K562 (cell line): ENCODE data around the gene SPHK1. TPM values are rescaled to one million over a fixed set of nuclear protein-coding genes. Genes with fewer than 3 reads are reported as not detected.
A peak's percentile ranks its signal among the peaks of the same experiment; 100 is the strongest.

ENCODE experiments used
- ARID3B ChIP-seq: fragments of 250-450 bp; sonication (Bioruptor Pico); IDR thresholded peaks from 2 replicates; pipeline ENCODE4 v1.4.0; 2020; ENCODE audit warnings: borderline replicate concordance
- BACH1 ChIP-seq: fragments of 200-800 bp; sonication (Bioruptor generic); IDR thresholded peaks from 2 replicates; pipeline ENCODE4 v1.6.1; 2016; ENCODE audit warnings: missing genetic modification characterization, missing compliant biosample characterization
- CREB5 ChIP-seq: fragments of 250-450 bp; sonication (Bioruptor Pico); IDR thresholded peaks from 2 replicates; pipeline ENCODE4 v1.5.0; 2020; ENCODE audit warnings: mild to moderate bottlenecking
- CTBP1 ChIP-seq: fragments of 450-650 bp; IDR thresholded peaks from 2 replicates; pipeline ENCODE4 v1.6.1; 2016; ENCODE audit warnings: borderline replicate concordance
- E2F4 ChIP-seq: sonication (generic); formaldehyde crosslinking; IDR thresholded peaks from 2 replicates; pipeline ENCODE4 v1.8.0; 2022; ENCODE audit warnings: mild to moderate bottlenecking, low read depth, missing genetic modification reagents
- ELF4 ChIP-seq: fragments of 450-650 bp; formaldehyde crosslinking; IDR thresholded peaks from 2 replicates; pipeline ENCODE4 v1.4.0; 2022; ENCODE audit warnings: missing genetic modification characterization
- ETV6 ChIP-seq, 3 experiments: fragments of 150-350 bp in 1 of 3; sonication (generic) in 1 of 3; formaldehyde crosslinking in 1 of 3; IDR thresholded peaks; 2 replicates each; pipeline versions ENCODE4 v1.6.1 to v1.8.0; 2014 to 2022; ENCODE audit warnings: borderline replicate concordance in 2 of 3, low read depth in 2 of 3, antibody characterized with exemption in 1 of 3, low read length in 1 of 3, mild to moderate bottlenecking in 1 of 3, missing genetic modification reagents in 1 of 3
- HDAC3 ChIP-seq: fragments of 450-650 bp; IDR thresholded peaks from 2 replicates; pipeline ENCODE4 v1.6.1; 2018; ENCODE audit warnings: borderline replicate concordance, mild to moderate bottlenecking, moderate library complexity; ENCODE audit not compliant: partially characterized antibody
- HNRNPLL ChIP-seq: fragments of 200-400 bp; formaldehyde crosslinking; IDR thresholded peaks from 2 replicates; pipeline ENCODE4 v1.6.1; 2017; ENCODE audit warnings: low read length, low read depth, mild to moderate bottlenecking; ENCODE audit not compliant: poor library complexity, severe bottlenecking
- MAFF ChIP-seq: IDR thresholded peaks from 2 replicates; pipeline ENCODE4 v1.6.1; 2012; ENCODE audit warnings: low read length, improper control_type of control experiment
- MIER1 ChIP-seq: fragments of 450-650 bp; IDR thresholded peaks from 2 replicates; pipeline ENCODE4 v1.6.1; 2016; ENCODE audit warnings: antibody characterized with exemption, mild to moderate bottlenecking, low read depth
- NFIX ChIP-seq: fragments of 250-450 bp; sonication (Bioruptor Pico); IDR thresholded peaks from 2 replicates; pipeline ENCODE4 v1.4.0; 2020; ENCODE audit warnings: low read depth, mild to moderate bottlenecking, moderate library complexity
- PML ChIP-seq: IDR thresholded peaks from 2 replicates; pipeline ENCODE4 v1.6.1; 2012; ENCODE audit warnings: low read length, inconsistent platforms
- SIN3A ChIP-seq, 2 experiments: fragments of 150-350 bp in 1 of 2; IDR thresholded peaks; 2 replicates each; pipeline ENCODE4 v1.6.1; 2011 to 2016; ENCODE audit warnings: borderline replicate concordance in 2 of 2, low read depth in 2 of 2, low read length in 2 of 2, mild to moderate bottlenecking in 2 of 2, moderate library complexity in 2 of 2; ENCODE audit not compliant: control insufficient read depth in 1 of 2
- SMARCA4 ChIP-seq: fragments of 450-650 bp; IDR thresholded peaks from 2 replicates; pipeline ENCODE4 v1.6.1; 2016
- TCF7L2 ChIP-seq: fragments of 150-350 bp; IDR thresholded peaks from 2 replicates; pipeline ENCODE4 v1.6.1; 2016; ENCODE audit warnings: low read depth, mild to moderate bottlenecking, low read length, moderate library complexity
- ZNF589 ChIP-seq: fragments of 200-800 bp; sonication (Bioruptor generic); IDR thresholded peaks from 2 replicates; pipeline ENCODE4 v1.6.1; 2016; ENCODE audit warnings: low read depth, missing genetic modification characterization, missing compliant biosample characterization
- polyA plus RNA-seq, 8 experiments: library from polyadenylated mRNA; depleted of rRNA in 4 of 8; stranded (reverse) in 5 of 8; unstranded in 3 of 8; fragments of >200 nt; fragmentation: Nextera tagmentation in 2 of 8; fragmentation: Illumina TruSeq in 1 of 8; extraction: Ambion mirVana in 2 of 8; extraction: Trizol in 1 of 8; gene quantifications; 2 replicates each; pipeline versions ENCODE4 v1.2.1 to v1.2.3, GENCODE V29; 2011 to 2014; ENCODE audit warnings: inconsistent platforms in 1 of 8, missing spikeins in 1 of 8
- total RNA-seq, 7 experiments: library from RNA; depleted of rRNA in 6 of 7; stranded (reverse); fragments of >200 nt in 6 of 7; fragmentation: Illumina TruSeq in 2 of 7; extraction: Trizol in 2 of 7; gene quantifications; 2 replicates each; pipeline versions ENCODE4 v1.2.1 to v1.2.3, GENCODE V29; 2011 to 2021; ENCODE audit warnings: low replicate concordance in 1 of 7
- TF ChIP-seq, protein P1 (sequence below): fragments of 250-450 bp; sonication (Bioruptor Pico); IDR thresholded peaks from 2 replicates; pipeline ENCODE4 v1.5.0; 2022; ENCODE audit warnings: mild to moderate bottlenecking
- TF ChIP-seq, protein P2 (sequence below): fragments of 450-650 bp; formaldehyde crosslinking; conservative IDR thresholded peaks from 2 replicates; pipeline ENCODE4 v1.4.0; 2022; ENCODE audit warnings: mild to moderate bottlenecking, missing genetic modification characterization

Gene SPHK1
- total and polyA plus RNA-seq, 9 of the 15 experiments (the other 6 are each of a cell fraction or from before 2014, with no cell fraction given) = 0.21 to 60.3 (median 14.5) TPM

- TF ChIP-seq ELF4 (CRISPR knock-in tag) (no peak), SIN3A (IDR thresholded peaks at IDR 0.05; ENCODE audit: borderline replicate concordance in 2 of 2, control insufficient read depth in 1 of 2, low read depth in 2 of 2, low read length in 2 of 2) (peak in 1 of 2 experiments; percentile 91), HNRNPLL (peak; percentile 22), SMARCA4 (no peak), PML (peak; percentile 41; the same call in 1 of the 2 replicates), MIER1 (no peak), ARID3B (CRISPR knock-in tag) (no peak), MAFF (no peak), ETV6 (IDR thresholded peaks at IDR 0.05; ENCODE audit: borderline replicate concordance in 1 of 2, low read depth in 2 of 2, low read length in 1 of 2) (no peak), ETV6 (CRISPR knock-in tag; IDR thresholded peaks at IDR 0.05; ENCODE audit: borderline replicate concordance) (no peak), NFIX (CRISPR knock-in tag) (no peak), HDAC3 (peak; percentile 46), E2F4 (CRISPR knock-in tag) (no peak), BACH1 (tag) (no peak; the same call in 1 of the 2 replicates), TCF7L2 (no peak), CTBP1 (peak; percentile 91), CREB5 (CRISPR knock-in tag) (no peak), ZNF589 (CRISPR knock-in tag) (peak; percentile 65; the same call in 1 of the 2 replicates)
- TF ChIP-seq, protein P1, sequence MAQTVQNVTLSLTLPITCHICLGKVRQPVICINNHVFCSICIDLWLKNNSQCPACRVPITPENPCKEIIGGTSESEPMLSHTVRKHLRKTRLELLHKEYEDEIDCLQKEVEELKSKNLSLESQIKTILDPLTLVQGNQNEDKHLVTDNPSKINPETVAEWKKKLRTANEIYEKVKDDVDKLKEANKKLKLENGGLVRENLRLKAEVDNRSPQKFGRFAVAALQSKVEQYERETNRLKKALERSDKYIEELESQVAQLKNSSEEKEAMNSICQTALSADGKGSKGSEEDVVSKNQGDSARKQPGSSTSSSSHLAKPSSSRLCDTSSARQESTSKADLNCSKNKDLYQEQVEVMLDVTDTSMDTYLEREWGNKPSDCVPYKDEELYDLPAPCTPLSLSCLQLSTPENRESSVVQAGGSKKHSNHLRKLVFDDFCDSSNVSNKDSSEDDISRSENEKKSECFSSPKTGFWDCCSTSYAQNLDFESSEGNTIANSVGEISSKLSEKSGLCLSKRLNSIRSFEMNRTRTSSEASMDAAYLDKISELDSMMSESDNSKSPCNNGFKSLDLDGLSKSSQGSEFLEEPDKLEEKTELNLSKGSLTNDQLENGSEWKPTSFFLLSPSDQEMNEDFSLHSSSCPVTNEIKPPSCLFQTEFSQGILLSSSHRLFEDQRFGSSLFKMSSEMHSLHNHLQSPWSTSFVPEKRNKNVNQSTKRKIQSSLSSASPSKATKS (CRISPR knock-in tag) = no peak
- TF ChIP-seq, protein P2, sequence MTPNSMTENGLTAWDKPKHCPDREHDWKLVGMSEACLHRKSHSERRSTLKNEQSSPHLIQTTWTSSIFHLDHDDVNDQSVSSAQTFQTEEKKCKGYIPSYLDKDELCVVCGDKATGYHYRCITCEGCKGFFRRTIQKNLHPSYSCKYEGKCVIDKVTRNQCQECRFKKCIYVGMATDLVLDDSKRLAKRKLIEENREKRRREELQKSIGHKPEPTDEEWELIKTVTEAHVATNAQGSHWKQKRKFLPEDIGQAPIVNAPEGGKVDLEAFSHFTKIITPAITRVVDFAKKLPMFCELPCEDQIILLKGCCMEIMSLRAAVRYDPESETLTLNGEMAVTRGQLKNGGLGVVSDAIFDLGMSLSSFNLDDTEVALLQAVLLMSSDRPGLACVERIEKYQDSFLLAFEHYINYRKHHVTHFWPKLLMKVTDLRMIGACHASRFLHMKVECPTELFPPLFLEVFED (CRISPR knock-in tag) = no peak
Observed at GRCh38 chr17:76353599-76354316, 30.7 kb upstream of the SPHK1 start, which contains the start of gene PRPSAP1 (continued).
